H9 (cell line): ENCODE measurements around the gene CLEC4G. TPM values are rescaled to one million over a fixed set of nuclear protein-coding genes. Genes with fewer than 3 reads are reported as not detected.
A peak's percentile ranks its signal among the peaks of the same experiment; 100 is the strongest.

Experiments
- DNase-seq: peaks from one replicate; pipeline ENCODE4 v3.0.0-alpha.2; 2017
- H2AFZ ChIP-seq: one replicate; pipeline ENCODE4 v1.6.1; 2013; ENCODE audit warnings: mild to moderate bottlenecking, low read length, control low read depth, moderate library complexity
- H2AK5ac ChIP-seq: 2 replicates; pipeline ENCODE4 v1.6.1; 2013; ENCODE audit warnings: low read length, control low read depth, mixed read lengths; ENCODE audit not compliant: insufficient read length
- H2BK120ac ChIP-seq: one replicate; pipeline ENCODE4 v1.6.1; 2013; ENCODE audit warnings: low read depth, mild to moderate bottlenecking, low read length, control low read depth, inconsistent platforms; ENCODE audit not compliant: poor library complexity, severe bottlenecking
- H2BK12ac ChIP-seq: 2 replicates; pipeline ENCODE4 v1.6.1; 2013; ENCODE audit warnings: low read length, control low read depth, mixed read lengths, low read depth; ENCODE audit not compliant: insufficient read length
- H2BK15ac ChIP-seq: 2 replicates; pipeline ENCODE4 v1.6.1; 2013; ENCODE audit warnings: low read depth, low read length, control low read depth
- H2BK20ac ChIP-seq: one replicate; pipeline ENCODE4 v1.6.1; 2013; ENCODE audit warnings: low read depth, mild to moderate bottlenecking, low read length, control low read depth, inconsistent platforms; ENCODE audit not compliant: poor library complexity, severe bottlenecking
- H2BK5ac ChIP-seq: 2 replicates; pipeline ENCODE4 v1.6.1; 2013; ENCODE audit warnings: low read length, control low read depth, mixed read lengths; ENCODE audit not compliant: insufficient read length
- H3K14ac ChIP-seq: 2 replicates; pipeline ENCODE4 v1.6.1; 2013; ENCODE audit warnings: low read length, control low read depth; ENCODE audit not compliant: insufficient read depth
- H3K18ac ChIP-seq: 2 replicates; pipeline ENCODE4 v1.6.1; 2013; ENCODE audit warnings: low read depth, mild to moderate bottlenecking, mixed read lengths, low read length, control low read depth; ENCODE audit not compliant: insufficient read length
- H3K23ac ChIP-seq: 2 replicates; pipeline ENCODE4 v1.6.1; 2013; ENCODE audit warnings: low read length, control low read depth, mixed read lengths, low read depth; ENCODE audit not compliant: insufficient read length
- H3K23me2 ChIP-seq: 2 replicates; pipeline ENCODE4 v1.6.1; 2013; ENCODE audit warnings: low read depth, mild to moderate bottlenecking, mixed read lengths, low read length, control low read depth; ENCODE audit not compliant: insufficient read length, poor library complexity, severe bottlenecking
- H3K27ac ChIP-seq: 2 replicates; pipeline ENCODE4 v1.5.1; 2013; ENCODE audit warnings: low read length, control low read depth, mixed read lengths, low read depth; ENCODE audit not compliant: insufficient read length
- H3K27me3 ChIP-seq: 2 replicates; pipeline ENCODE4 v1.6.1; 2013; ENCODE audit warnings: low read length, control low read depth, inconsistent platforms; ENCODE audit not compliant: insufficient read depth
- H3K4ac ChIP-seq: 2 replicates; pipeline ENCODE4 v1.6.1; 2013; ENCODE audit warnings: low read depth, mild to moderate bottlenecking, control low read depth, inconsistent platforms, low read length, moderate library complexity
- H3K4me1 ChIP-seq: 2 replicates; pipeline ENCODE4 v1.6.1; 2013; ENCODE audit warnings: low read length, control low read depth, inconsistent platforms; ENCODE audit not compliant: insufficient read depth
- H3K4me2 ChIP-seq: 2 replicates; pipeline ENCODE4 v1.6.1; 2013; ENCODE audit warnings: low read length, control low read depth, mixed read lengths; ENCODE audit not compliant: insufficient read length, insufficient read depth
- H3K56ac ChIP-seq: 2 replicates; pipeline ENCODE4 v1.6.1; 2013; ENCODE audit warnings: low read depth, mild to moderate bottlenecking, mixed read lengths, low read length, control low read depth; ENCODE audit not compliant: insufficient read length
- H3K79me1 ChIP-seq: 2 replicates; pipeline ENCODE4 v1.6.1; 2013; ENCODE audit warnings: low read depth, mild to moderate bottlenecking, moderate library complexity, low read length, control low read depth, inconsistent platforms; ENCODE audit not compliant: insufficient read depth, poor library complexity, severe bottlenecking
- H3K79me2 ChIP-seq: 2 replicates; pipeline ENCODE4 v1.6.1; 2013; ENCODE audit warnings: low read length, control low read depth, inconsistent platforms; ENCODE audit not compliant: insufficient read depth
- H3K9ac ChIP-seq: 2 replicates; pipeline ENCODE4 v1.6.1; 2013; ENCODE audit warnings: low read length, control low read depth, mixed read lengths; ENCODE audit not compliant: insufficient read length; ENCODE audit errors: extremely low read depth
- H3K9me3 ChIP-seq: one replicate; pipeline ENCODE4 v1.6.1; 2013; ENCODE audit warnings: low read depth, low read length, inconsistent platforms; ENCODE audit not compliant: control insufficient read depth
- H3T11ph ChIP-seq: one replicate; pipeline ENCODE4 v1.6.1; 2013; ENCODE audit warnings: mild to moderate bottlenecking, low read length, control low read depth, inconsistent platforms
- H4K20me1 ChIP-seq: one replicate; pipeline ENCODE4 v1.6.1; 2013; ENCODE audit not compliant: control insufficient read depth, insufficient read length, insufficient read depth
- H4K5ac ChIP-seq: 2 replicates; pipeline ENCODE4 v1.6.1; 2013; ENCODE audit warnings: low read depth, mild to moderate bottlenecking, mixed read lengths, low read length, control low read depth; ENCODE audit not compliant: insufficient read length
- H4K8ac ChIP-seq: replicated peaks from 2 replicates; pipeline ENCODE4 v1.6.1; 2013; ENCODE audit warnings: low read length, control low read depth, mixed read lengths, low read depth; ENCODE audit not compliant: insufficient read length
- H4K91ac ChIP-seq: 2 replicates; pipeline ENCODE4 v1.6.1; 2013; ENCODE audit warnings: low read depth, mild to moderate bottlenecking, moderate library complexity, mixed read lengths, low read length, control low read depth; ENCODE audit not compliant: insufficient read length
- H3K27ac Mint-ChIP-seq, 3 experiments: 2 replicates in 2 of 3; 3 replicates in 1 of 3; pipeline ENCODE4 v1.8.0; 2020 to 2021; ENCODE audit warnings: mixed read lengths in 3 of 3, mild to moderate bottlenecking in 1 of 3, moderate library complexity in 1 of 3
- H3K27me3 Mint-ChIP-seq: 2 replicates; pipeline ENCODE4 v1.8.0; 2021; ENCODE audit warnings: low read depth, mild to moderate bottlenecking, moderate library complexity, mixed read lengths
- H3K36me3 Mint-ChIP-seq, 3 experiments: 2 replicates in 2 of 3; 3 replicates in 1 of 3; pipeline ENCODE4 v1.8.0; 2020 to 2021; ENCODE audit warnings: low read depth in 3 of 3, mixed read lengths in 3 of 3; ENCODE audit not compliant: insufficient read depth in 1 of 3
- H3K4me1 Mint-ChIP-seq, 2 experiments: 2 replicates each; pipeline ENCODE4 v1.8.0; 2020; ENCODE audit warnings: mixed read lengths in 2 of 2
- H3K4me3 Mint-ChIP-seq, 2 experiments: 2 replicates in 1 of 2; 3 replicates in 1 of 2; pipeline ENCODE4 v1.8.0; 2020 to 2021; ENCODE audit warnings: mild to moderate bottlenecking in 2 of 2, mixed read lengths in 2 of 2, moderate library complexity in 1 of 2
- H3K9me3 Mint-ChIP-seq, 2 experiments: 2 replicates in 1 of 2; 3 replicates in 1 of 2; pipeline ENCODE4 v1.8.0; 2020; ENCODE audit warnings: mild to moderate bottlenecking in 2 of 2, mixed read lengths in 2 of 2, moderate library complexity in 1 of 2
- CTCF ChIP-seq: fragments of 200-600 bp; sonication (generic); conservative IDR thresholded peaks from 3 replicates; pipeline ENCODE4 v1.8.0; 2021; ENCODE audit warnings: antibody characterized with exemption, mild to moderate bottlenecking
- WGBS: extraction: QIAGEN DNeasy Blood & Tissue Kit; methylation state at CpG from one replicate; pipeline ENCODE4 v1.1.7; 2013; ENCODE audit warnings: missing lambda C conversion rate, low lambda C conversion rate, mixed read lengths; ENCODE audit not compliant: insufficient read length; ENCODE audit errors: extremely low coverage; 5-methylcytosine and 5-hydroxymethylcytosine counted together
- total RNA-seq: library from RNA; stranded (reverse); gene quantifications from 2 replicates; pipeline ENCODE4 v1.2.1, GENCODE V29; 2021

CLEC4G gene
- total RNA-seq, 1 experiment from 2014 or later = not detected

GRCh38 chr19:7730286-7731217 lies 1.4 kb downstream of the CLEC4G start:
- no peak overlapping the region for H3K23ac ChIP-seq
- H3K9ac ChIP-seq = no peak overlapping the region
- no peaks in the 10 kb centered on the region for H3K79me2 ChIP-seq
- no peak overlapping the region for H3K18ac ChIP-seq
- no peak overlapping the region for H4K5ac ChIP-seq
- no peaks in the 10 kb centered on the region for H4K20me1 ChIP-seq
- DNase-seq = no peak
- H3K9me3 Mint-ChIP-seq = peaks cover 0 to 3% of the 10 kb centered on the region in 2 experiments; a peak in 2 of 5 replicates
- H3K79me1 ChIP-seq = no peaks in the 10 kb centered on the region
- peaks cover 88% of the 10 kb centered on the region for H3K27me3 Mint-ChIP-seq
- H3K27me3 ChIP-seq = peaks cover 18% of the 10 kb centered on the region; the same call in 1 of the 2 replicates
- H2BK15ac ChIP-seq = no peak overlapping the region
- H3K4me2 ChIP-seq = peak overlapping the region; percentile 65
- peak overlapping the region; percentile 13; the same call in 1 of the 2 replicates for H3K14ac ChIP-seq
- H2BK20ac ChIP-seq = no peak overlapping the region
- H3K9me3 ChIP-seq = no peaks in the 10 kb centered on the region
- peaks cover 7% of the 10 kb centered on the region for H3K23me2 ChIP-seq
- H4K91ac ChIP-seq = no peak overlapping the region
- no CpG with 5 or more reads among the region's 78 CpGs for WGBS
- no peak overlapping the region for H2BK12ac ChIP-seq
- H3K4ac ChIP-seq = no peak overlapping the region
- no peak overlapping the region for H3K27ac ChIP-seq
- no peak overlapping the region for H2AK5ac ChIP-seq
- H3K4me1 ChIP-seq = no peaks in the 10 kb centered on the region
- TF ChIP-seq CTCF = no peak
- peak overlapping the region; percentile 56 to 83 for H3K4me3 Mint-ChIP-seq
- H3K27ac Mint-ChIP-seq = no peak overlapping the region
- H2BK5ac ChIP-seq = no peak overlapping the region
- H2AFZ ChIP-seq = no peak overlapping the region
- H3T11ph ChIP-seq = no peak overlapping the region
- H3K4me1 Mint-ChIP-seq = peaks cover 6 to 21% of the 10 kb centered on the region in 2 experiments
- H4K8ac ChIP-seq = no peak overlapping the region
- H3K36me3 Mint-ChIP-seq = no peaks in the 10 kb centered on the region
- H3K56ac ChIP-seq = no peak overlapping the region
- H2BK120ac ChIP-seq = no peak overlapping the region
